Stimulated activated CD8-positive, alpha-beta memory T cell treated with anti-CD3 and anti-CD28 coated beads, Interleukin-4, amount 100 ng/mL, for 4 hours (primary cell): Measurements from ENCODE around the gene PDLIM1.

ENCODE experiments used
- DNase-seq, 2 donors: peaks; one replicate each; pipeline ENCODE4 v3.0.0-alpha.2; 2020; ENCODE audit warnings: low read depth in 2 of 2, low spot score in 1 of 2

The PDLIM1 gene, protein sequence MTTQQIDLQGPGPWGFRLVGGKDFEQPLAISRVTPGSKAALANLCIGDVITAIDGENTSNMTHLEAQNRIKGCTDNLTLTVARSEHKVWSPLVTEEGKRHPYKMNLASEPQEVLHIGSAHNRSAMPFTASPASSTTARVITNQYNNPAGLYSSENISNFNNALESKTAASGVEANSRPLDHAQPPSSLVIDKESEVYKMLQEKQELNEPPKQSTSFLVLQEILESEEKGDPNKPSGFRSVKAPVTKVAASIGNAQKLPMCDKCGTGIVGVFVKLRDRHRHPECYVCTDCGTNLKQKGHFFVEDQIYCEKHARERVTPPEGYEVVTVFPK

DNA sequence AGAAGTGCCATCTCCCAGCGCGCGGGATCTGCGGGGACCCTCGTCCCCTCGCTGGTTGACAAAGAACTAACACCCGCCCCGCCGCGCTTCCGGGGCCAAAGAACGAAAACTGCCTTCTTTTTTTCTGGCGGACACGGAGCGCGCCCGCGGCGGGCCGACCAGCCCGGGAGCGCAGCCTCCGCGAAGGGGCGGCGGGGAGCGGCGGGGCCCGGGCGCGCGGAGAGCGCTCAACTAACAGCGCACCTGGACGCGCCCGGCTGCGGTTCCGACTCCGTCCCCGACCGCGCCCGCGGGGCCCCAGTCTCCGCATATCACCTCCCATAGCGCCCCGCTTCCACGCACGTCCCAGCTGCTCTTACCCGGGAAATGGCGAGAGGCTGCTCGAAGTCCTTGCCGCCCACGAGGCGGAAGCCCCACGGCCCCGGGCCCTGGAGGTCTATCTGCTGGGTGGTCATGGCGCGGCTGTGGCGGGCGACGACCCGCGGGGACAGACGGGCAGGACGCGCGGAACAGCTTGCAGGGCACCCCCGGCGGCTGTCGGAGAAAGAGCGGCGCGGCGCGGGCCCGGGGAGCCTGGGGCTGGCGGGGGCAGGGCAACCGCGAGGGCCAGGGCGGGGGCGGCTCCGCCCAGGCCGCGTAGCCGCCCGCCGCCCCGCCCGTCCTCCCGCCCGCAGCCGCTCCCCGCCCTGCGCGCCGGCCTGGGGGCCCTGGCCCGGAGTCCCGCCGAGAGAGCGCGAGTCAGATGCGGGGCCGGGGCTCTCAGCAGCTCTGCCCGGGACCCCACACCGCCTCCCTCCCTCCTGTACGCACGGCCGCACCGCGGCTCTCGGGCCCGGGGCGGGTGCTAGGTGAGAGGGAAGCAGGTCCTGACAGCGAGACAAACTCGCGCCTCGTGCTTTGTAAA, at the start of gene PDLIM1:
Gene PDLIM1 (minus strand): TSS at position 543 of the 904 bp plus-strand sequence. CDS start 88 bp downstream, at position 455.
- DNase-seq: no peak

DNA sequence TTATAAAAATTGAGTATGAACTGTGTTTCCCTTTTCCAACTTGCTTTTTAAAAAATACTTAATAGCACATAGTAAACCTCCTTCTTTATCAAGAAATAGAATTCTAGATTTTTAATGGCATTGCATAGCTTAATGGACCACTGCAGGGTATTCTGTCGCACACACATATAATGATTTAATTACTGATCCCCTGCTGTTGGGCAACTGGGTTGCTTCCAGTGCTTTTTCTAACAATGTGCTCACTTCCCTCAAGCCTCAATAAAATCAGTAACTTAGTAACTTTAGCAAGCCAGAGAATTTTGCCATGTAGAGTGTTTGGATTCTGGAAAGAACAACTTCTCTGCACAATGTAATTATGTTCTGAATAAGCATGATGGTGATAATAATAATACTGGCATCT, 49.1 kb upstream of the PDLIM1 start:
- DNase-seq: no peak

DNA sequence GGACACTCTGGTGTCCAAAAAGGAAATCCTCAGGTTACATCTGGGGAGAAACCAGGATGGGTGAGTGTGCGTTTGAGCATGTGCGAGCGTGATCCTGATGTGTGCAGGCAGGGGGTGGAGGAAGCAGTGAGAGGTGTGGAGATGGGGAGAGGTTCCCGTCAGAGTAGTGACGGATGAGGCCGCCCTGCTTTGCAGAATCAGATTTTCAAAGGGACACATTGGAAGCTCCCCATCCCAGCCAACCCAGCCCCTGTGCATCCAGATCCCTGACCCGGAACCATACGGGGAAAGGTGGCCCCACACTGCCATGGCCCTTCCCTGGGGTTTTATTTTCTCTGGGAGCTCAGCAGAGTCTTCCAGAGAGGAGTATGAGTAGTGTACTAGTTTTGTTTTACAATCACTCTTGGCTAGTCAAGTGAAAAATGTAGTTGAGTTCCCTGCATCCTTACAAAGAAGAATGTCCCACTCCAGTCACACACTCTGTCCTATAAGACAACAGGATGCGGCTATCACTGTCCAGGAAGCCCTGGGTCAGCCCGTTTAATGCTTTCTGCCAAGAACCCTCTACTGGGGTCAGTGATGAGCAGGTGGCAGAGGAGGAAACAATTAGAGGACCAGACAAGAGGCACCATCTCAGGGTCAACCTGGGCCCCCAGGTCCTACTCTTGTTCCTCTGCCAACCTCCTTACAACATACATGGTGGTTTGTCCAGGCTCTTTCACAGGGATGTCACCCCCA, 46.8 kb upstream of the PDLIM1 start:
- no peak for DNase-seq

DNA sequence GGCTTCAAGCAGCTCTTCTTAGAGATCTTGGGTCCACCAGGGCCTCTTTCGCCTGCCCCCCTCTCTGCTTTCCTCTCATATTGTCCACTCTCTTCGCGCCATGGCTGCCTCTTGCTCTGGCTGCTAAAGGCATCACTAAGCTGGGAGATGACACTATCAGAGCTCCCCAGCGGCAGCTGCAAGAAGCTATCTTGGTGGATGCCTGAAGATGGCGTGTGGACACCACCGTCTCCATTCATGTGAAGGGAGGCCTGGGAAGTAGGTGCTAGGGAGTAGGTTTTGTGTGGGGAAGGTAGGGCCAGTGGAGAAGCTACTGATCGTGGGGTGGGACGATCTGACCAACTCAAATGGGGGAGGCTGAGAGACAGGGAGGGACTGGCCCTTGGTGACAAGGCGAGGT, 45.9 kb upstream of the PDLIM1 start:
- DNase-seq: no peak

DNA sequence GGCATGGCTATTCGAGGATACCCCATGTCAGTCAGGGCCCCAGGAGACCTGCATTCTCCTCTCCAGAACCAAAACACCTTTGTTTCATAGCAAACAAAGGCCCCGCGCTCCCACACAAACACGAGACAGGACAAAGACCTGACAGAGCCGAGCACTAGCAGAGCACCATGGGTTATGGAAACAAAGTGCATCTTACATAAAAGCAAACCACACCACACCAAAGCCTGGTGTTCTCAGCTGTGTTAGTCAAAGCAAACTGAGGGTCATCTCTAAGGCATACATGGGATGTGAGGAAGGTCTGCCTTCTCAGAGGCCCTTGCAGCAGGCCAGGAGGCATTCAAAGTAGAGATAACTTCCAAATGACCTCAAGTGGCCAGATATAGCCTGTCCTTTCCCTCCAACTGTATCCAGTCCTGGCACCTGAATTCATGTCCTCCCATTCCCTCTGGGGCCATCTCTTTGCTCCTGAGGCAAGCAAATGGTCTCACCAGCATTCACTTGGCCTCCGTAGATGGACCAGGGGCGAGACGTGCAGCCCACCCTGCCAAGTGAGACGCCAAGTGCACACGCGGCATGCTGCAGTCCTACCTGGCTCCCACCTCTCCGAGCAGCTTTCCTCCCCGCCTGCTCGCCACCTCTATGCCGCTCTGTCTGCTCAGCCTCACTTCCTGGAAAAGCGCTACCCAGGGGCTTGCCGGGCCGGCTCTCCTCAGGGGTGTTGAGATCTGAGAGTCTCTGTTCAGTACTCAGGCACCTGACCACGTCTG, 45.3 kb upstream of the PDLIM1 start:
- no peak for DNase-seq

DNA sequence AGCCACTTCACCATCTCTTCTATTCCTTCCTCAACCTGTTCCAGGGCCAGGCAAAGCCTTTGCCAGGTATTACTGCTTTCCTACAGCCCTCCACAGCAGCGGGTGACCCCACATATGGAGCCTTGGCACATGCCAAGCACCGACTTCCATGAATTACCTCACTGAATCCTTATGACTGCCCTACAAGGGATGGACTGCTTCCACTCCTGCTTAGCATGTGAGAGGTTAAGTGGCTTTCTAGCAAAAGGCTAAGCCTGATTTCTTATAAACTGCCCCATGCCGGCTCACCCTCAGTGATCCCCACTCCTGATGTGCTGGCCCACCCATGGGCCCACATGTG, 44.0 kb upstream of the PDLIM1 start:
- DNase-seq: no peak

DNA sequence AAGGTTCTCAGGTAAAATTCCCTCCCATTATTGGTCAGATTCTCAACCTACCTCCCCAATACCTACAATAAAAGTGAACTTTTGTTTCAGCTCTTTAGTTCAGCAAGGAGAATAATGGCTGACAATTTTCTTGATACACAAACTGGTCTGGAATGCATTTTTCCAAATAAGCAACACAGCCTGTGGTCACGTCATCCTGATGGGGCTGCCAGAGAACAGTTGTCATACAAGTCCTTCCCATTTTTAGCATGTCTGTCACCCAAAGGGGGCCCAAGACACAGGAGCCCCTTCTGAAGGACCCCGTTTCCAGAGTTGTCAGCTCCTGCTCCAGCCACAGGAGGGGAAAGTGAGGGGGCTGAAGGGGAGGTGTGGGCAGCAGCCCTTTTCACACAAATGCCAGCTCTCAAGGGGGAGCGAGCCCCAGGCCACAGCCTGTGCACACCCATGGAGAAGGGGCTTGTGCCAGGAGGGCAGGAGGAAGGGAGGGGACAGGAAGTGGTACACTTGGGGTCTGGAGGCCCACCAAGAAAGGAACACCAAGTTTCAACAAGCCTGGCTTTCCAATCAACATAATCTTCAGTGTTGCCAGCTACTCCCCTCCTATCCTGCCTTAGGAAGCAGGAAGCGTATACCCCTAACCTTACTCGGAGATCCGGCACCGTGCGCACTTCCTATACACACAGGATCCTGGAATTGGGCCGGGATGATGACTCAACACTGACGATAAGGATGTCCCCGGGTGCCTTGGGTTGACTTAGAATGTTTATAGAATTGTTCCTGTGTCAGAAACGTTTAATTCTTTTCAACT, 43.4 kb upstream of the PDLIM1 start:
- no peak for DNase-seq

DNA sequence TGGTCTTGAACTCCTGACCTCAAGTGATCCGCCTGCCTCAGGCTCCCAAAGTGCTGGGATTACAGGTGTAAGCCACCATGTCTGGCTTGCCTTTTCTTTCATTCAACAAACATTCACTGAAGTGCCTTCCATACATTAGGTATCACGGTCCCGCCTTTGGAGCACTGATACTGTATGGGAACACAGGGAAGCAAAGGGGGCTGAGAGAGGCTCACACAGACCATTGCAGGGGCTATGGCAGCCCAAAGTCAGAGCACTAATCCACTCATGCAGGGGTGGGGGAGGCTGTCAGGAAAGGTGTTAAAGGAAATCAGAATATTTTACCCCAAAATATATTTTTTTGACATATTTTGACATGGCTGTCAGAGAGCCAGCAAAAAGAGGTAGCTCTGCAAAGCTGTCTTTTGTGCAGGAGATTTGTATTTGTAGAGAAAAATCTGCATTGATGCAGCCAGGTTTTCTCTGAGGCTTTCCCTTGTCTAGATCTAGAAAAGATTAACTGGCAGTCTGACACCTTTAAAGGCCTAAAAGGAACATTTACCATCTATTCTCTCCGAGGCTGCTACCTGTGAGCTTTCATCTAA, 42.0 kb upstream of the PDLIM1 start:
- DNase-seq: no peak

DNA sequence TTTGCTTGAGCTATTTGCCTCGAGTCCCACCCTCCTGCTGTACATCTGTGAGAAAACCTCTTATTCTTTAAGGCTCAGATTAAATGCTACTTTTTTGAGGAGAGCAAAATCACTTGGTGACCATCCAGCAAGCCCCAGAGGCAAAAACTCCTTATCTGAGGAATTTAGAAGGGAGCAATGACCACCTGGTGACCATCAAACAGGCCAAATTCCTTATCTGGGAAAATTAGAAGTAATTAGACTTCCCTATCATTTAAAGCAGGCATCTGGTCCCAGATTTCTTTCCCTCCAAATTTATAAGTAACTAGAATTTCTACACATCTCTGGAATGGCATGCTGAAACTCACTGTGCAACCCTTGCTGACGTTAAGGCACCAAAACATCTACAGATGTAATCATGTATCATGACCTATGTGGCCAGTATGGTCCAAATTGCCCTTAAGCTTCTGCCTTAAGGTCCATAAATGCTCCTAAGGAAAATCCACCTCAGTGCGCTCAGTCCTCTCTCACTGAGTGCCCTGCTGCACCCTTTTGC, 40.9 kb upstream of the PDLIM1 start:
- DNase-seq: no peak

DNA sequence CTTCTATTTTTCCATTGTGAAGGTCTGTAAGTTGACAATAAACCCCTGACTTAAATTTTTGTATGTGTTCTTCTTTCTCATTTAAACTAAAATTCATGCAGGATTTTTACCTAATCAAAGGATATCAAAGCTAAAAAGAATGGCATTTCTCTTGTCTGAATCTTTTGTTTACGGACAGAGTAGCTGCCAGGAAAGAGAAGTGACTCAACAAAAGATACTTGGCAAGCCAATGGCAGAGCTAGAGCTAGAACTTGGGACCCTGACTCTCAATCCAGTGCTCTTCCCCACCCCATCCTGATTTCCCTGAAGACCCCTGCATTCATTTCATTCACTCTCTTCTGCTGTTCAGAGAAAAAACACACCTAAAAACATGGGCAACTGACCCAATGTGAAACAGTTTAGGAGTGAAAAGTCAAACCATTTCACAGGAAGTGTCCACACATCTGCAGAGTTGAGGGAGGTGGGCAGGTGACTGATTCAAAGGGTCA, 40.2 kb upstream of the PDLIM1 start:
- no peak for DNase-seq

DNA sequence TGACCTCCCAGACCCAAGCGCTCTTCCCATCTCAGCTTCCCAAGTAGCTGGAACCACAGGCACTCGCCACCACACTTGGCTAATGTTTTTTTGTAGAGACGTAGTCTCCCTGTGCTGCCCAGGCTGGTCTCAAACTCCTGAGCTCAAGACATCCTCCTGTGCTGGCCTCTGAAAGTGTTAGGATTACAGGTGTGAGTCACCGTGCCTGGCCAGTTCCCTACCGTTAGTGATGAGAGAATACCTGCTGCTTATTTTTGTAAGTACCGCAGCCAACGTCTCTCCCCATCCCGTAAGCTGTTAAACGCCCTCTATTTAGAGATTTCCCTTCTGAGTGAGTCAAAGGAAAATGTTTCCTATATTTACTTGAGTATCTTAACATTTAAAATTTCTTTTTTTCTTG, 38.5 kb upstream of the PDLIM1 start:
- DNase-seq: no peak

DNA sequence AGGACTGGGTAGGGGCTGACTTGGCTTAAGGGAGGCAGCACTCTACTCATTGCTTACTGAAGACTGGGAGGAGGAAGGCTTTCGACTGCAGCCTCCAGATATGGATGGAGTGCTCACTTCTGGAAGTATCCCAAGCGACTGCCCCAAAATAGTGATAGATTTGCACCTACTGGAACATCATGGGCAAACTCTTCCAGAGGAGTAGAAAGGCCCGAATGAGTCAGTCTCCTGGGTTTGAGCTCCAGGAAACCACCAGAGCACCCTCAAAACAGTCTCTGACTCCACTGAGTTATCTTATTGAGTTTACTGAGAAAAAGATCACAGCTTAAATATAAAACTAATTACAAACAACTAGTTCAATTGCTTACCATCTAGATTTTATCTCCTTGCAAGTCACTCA, 37.2 kb upstream of the PDLIM1 start:
- no peak for DNase-seq

DNA sequence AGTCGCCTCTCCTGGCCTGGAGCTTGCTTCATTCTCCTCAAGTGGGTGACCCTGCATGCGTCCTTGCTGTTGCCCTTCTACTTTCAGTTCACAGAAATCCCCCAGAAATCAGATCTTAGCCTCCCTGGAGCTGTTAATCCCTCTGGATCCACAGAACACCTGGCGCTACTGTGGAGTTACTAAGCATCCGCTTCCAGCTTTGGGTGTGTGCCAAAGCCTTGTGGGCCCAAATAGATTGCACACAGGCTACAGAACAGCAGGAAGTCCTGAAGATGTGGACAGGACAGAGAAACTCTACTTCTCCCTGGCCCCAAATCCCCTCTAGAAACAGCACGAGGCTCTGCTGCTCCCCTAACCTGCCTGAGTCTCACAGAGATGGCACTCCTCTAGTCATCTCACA, 36.6 kb upstream of the PDLIM1 start:
- no peak for DNase-seq

DNA sequence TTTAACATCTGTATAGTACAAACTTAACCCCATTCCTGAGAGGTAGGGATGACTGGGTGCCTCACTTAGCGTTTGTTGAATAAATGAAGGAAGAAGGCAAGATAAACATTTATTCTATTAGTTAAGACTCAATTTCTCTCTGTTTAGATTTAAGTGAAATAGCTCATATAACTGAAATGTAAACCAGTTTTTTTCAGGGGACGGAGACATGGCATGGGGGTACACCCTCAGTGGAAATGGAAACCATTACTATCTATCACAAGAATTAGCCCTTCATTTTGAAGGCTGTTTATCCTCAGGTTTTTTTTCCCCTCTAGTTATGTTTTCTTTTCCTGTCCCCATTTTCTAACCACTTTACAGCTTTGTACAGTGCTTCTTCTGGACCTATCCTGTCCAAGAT, 35.6 kb upstream of the PDLIM1 start:
- DNase-seq: no peak

DNA sequence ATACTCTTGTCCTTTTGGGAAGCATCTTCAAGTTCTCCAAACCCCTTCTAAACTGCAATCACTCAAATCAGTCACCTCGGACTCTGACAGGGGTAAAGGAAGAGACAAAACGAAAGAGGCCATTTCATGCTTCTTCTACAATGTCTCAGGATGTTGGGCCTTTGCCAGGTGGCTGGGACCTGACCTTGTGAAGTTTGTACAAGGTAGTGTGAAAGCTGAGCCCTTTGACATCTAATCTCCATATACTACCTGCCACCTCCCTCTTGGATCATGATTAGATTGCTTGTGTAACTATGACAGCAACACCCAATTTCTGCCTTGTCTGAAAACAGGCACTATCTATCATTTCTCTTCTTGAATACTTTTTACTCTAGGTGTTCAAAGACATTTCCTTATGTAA, 35.1 kb upstream of the PDLIM1 start:
- no peak for DNase-seq

DNA sequence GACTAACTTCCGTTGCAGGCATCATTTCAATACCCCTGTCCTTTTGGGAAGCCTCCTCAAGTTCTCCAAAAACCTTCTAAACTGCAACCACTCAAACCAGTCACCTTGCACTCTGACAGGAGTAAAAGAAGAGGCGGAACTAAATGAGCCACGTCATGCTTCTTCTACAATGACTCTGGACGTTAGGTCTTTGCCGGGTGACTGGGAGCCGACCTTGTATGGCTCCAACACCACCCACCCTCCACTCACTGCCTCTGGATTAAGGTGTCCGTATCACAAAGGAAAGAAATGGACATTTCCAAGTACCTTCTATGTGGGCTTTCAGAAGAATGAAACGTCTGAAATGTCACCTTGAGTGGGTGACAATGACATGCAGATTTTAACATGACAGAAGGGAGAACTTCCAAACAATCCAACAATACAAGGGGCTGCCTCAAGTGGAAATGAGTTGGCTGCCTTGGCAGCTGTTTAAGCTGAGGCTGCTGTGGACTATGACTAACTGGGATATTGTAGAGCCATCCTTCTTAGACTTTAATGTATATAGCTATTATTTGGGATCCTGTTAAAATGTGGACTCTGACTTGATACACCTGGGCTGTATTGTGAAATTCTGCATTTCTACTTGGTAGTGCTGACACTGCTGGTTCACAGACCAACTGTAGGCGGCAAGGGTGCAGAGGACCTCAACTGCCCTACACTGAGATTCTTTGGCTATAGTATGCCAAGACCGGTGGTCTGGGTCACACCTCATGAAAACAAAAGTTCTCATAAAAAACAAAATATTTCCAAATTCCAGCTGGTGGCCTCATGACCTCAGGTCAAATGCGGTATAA, 33.8 kb upstream of the PDLIM1 start:
- no peak for DNase-seq

DNA sequence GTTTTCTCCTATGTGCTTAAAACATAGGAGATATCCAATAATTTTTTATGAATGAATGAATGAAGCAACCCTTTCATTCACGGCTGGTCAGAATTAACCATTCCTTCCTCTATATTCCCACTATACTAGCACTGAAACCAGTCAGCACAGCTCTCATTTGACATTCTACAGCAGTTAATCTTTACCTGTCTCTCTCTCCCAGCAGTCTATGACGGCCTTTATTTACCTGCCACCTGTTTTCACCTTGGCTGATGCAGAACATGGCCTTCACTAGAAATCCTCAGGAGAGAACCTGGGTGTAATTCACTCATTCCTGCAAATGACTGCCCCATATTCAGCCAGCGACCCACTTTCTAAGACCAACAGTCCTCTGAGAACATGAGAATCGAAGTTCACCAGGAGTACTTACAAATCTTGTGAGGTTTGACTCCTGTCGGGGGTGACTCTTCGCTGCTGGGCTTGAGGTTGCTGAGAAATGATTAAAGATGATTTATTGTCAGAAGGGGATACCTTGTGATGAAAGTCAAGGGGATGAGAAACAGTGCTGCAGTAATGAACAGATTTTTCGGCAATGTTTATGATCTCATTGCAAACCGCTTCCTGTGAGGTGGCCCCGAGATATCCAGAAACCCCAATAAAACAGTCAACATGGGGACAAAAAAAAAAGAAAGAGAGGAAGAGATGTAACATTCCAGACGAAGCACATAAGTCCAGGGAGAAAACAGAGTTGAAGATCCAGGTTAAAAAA, 30.9 kb upstream of the PDLIM1 start:
- no peak for DNase-seq

DNA sequence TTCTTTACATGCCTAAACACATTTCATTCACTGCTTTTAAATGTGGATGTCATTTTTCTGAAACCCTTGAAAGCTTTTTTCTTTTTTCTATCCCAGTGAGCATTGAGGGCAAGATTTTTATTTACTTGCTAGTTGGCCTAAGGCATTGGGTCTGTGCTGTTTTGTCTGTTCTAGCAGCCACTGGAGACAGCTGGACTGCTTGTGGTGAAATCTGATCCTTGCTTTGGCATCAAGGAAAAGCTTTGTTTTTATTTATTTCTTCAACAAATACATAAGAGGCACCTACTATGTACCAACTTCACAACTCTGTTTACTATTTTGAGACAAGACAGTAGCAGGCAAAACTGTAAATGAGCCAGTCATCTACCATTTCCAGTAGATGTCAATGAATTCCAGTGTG, 28.4 kb upstream of the PDLIM1 start:
- no peak for DNase-seq
